ENCODE results near the gene TNS4.
A peak's percentile ranks its signal among the peaks of the same experiment; 100 is the strongest.

Gene TNS4

DNA sequence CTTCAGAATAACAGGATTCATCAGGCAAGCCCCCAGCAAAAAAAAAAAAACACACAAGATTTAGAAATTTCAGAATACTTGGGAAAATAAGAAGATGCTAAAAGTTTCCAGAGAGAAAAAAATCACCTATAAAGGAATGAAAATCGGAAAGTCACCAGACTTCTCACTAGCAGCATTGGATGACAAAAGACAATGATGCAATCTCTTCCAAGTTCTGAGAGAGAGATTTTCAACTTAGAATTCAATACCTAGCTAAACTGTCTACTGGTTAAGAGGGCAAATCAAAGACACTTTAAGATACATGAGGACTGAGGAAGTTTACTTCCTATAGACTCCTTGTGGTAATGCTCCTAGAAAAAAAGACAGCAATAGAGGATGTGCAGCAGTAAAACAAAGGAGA lies 23.9 kb upstream of the TNS4 start:
- TF ChIP-seq CEBPB (IDR thresholded peaks at IDR 0.05) (0 out of 2 replicates have a peak, but pooled peaks have one; percentile 11), EGR1 (IDR thresholded peaks at IDR 0.05) (no peak), FOXM1 (IDR thresholded peaks at IDR 0.05; ENCODE audit: borderline replicate concordance, low read depth) (no peak)

DNA sequence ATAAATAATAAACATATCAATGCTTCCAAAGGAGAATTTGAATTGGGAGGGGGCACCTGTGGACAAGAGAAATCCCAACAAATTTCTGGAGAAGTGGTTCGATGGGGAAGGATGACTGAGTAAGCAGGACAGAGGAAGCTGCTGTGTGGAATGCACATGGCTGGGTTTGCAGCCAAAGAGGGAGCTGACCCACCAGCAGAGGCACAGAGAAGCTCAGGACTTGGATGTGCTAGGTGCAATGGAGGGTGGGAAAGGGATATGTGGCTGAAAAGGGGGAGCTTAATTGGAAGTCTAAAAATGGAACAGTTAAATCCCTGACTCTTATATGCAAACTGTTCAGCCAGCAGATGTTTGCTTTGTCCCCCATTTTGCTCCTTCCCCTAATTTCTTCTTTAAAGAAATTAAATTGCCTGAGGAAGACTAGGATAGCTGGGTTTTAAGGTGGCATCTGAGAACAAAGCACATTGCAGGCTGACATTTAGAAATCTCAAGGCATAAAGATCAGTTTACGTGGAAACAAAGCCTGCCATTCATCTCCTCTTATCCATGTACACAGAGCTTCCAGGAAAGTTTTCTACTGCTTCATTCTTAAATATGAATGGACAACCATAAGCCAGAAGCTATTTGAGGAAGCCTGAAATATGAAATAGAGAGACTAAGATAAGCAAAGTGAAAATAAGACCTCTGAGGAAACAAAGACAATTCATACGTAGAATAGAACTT lies 23.0 kb upstream of the TNS4 start:
- no peak for TF ChIP-seq EGR1 (IDR thresholded peaks at IDR 0.05)
- no peak for TF ChIP-seq TCF12 (IDR thresholded peaks at IDR 0.05; ENCODE audit: low read depth)
- TF ChIP-seq YY1 (IDR thresholded peaks at IDR 0.05; ENCODE audit: low read depth) = no peak
- no peak for TF ChIP-seq CREB1 (IDR thresholded peaks at IDR 0.05; ENCODE audit: low read depth)
- TF ChIP-seq, protein P1, sequence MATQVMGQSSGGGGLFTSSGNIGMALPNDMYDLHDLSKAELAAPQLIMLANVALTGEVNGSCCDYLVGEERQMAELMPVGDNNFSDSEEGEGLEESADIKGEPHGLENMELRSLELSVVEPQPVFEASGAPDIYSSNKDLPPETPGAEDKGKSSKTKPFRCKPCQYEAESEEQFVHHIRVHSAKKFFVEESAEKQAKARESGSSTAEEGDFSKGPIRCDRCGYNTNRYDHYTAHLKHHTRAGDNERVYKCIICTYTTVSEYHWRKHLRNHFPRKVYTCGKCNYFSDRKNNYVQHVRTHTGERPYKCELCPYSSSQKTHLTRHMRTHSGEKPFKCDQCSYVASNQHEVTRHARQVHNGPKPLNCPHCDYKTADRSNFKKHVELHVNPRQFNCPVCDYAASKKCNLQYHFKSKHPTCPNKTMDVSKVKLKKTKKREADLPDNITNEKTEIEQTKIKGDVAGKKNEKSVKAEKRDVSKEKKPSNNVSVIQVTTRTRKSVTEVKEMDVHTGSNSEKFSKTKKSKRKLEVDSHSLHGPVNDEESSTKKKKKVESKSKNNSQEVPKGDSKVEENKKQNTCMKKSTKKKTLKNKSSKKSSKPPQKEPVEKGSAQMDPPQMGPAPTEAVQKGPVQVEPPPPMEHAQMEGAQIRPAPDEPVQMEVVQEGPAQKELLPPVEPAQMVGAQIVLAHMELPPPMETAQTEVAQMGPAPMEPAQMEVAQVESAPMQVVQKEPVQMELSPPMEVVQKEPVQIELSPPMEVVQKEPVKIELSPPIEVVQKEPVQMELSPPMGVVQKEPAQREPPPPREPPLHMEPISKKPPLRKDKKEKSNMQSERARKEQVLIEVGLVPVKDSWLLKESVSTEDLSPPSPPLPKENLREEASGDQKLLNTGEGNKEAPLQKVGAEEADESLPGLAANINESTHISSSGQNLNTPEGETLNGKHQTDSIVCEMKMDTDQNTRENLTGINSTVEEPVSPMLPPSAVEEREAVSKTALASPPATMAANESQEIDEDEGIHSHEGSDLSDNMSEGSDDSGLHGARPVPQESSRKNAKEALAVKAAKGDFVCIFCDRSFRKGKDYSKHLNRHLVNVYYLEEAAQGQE (IDR thresholded peaks at IDR 0.05; ENCODE audit: low read depth) = no peak
- no peak for TF ChIP-seq RAD21 (IDR thresholded peaks at IDR 0.05; ENCODE audit: low read depth)
- no peak for TF ChIP-seq TAF1 (IDR thresholded peaks at IDR 0.05; ENCODE audit: low read depth)
- TF ChIP-seq, protein P2, sequence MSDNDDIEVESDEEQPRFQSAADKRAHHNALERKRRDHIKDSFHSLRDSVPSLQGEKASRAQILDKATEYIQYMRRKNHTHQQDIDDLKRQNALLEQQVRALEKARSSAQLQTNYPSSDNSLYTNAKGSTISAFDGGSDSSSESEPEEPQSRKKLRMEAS (IDR thresholded peaks at IDR 0.05) = no peak
- TF ChIP-seq TEAD4 (IDR thresholded peaks at IDR 0.05) = no peak
- TF ChIP-seq FOXM1 (IDR thresholded peaks at IDR 0.05; ENCODE audit: borderline replicate concordance, low read depth) = no peak
- no peak for TF ChIP-seq EP300 (IDR thresholded peaks at IDR 0.05; ENCODE audit: borderline replicate concordance)
- TF ChIP-seq CEBPB (IDR thresholded peaks at IDR 0.05) = no peak
- TF ChIP-seq ZBTB7A (IDR thresholded peaks at IDR 0.05; ENCODE audit: low read depth) = no peak
- TF ChIP-seq, protein P3, sequence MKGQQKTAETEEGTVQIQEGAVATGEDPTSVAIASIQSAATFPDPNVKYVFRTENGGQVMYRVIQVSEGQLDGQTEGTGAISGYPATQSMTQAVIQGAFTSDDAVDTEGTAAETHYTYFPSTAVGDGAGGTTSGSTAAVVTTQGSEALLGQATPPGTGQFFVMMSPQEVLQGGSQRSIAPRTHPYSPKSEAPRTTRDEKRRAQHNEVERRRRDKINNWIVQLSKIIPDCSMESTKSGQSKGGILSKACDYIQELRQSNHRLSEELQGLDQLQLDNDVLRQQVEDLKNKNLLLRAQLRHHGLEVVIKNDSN (IDR thresholded peaks at IDR 0.05) = no peak
- TF ChIP-seq NFIC (IDR thresholded peaks at IDR 0.05) = no peak

DNA sequence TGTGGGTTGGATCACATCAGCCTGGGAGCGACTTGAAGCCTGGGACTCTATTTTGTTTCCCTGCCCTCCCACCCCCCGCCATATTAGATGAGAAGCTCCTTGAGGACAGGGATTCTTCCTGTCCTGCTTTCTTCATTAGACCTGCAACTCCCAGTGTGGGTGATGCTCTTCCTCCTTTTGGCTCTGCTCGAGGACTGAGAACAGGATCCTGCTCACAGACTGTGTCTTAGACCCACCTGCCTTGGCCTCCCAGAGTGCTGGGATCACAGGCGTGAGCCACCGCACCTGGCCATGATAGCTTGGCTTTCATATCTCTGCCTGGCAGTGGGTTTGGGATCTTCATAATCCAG lies 21.5 kb upstream of the TNS4 start:
- TF ChIP-seq TEAD4 (IDR thresholded peaks at IDR 0.05) = no peak
- TF ChIP-seq TAF1 (IDR thresholded peaks at IDR 0.05; ENCODE audit: low read depth) = no peak
- TF ChIP-seq FOXM1 (IDR thresholded peaks at IDR 0.05; ENCODE audit: borderline replicate concordance, low read depth) = no peak

DNA sequence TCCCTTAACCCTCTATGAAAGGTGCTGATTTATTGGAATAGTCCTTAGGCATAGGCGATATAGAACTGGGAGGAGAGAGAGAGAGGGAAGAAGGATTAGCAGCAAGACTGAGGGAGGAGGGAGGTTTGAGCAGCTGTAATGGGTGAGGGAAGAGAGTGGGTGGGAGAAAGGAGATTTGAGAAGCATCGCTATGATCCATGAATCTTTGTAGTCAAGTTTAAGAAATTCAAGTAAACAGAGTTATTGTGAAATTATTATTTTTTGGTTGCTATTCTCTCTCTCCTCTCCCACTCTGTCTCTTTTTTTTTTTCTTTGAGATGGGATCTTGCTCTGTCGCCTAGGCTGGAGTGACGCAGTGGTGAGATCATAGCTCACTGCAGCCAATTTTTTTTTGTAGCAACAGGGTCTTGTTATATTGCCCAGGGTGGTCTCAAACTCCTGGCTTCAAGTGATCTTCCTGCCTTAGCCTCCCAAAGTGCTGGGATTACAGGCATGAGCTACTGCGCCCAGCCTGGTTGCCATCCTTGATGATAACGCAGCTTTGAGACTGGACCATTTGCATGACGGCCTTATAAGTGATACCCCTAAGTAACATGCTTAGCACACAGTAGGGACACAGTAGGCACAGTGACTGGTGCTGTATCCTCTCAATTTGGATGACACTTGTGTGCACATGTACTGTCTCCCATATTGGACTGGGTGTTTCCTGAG lies 21.0 kb upstream of the TNS4 start:
- no peak for TF ChIP-seq NFIC (IDR thresholded peaks at IDR 0.05)
- no peak for TF ChIP-seq YY1 (IDR thresholded peaks at IDR 0.05; ENCODE audit: low read depth)
- no peak for TF ChIP-seq EGR1 (IDR thresholded peaks at IDR 0.05)
- TF ChIP-seq RAD21 (IDR thresholded peaks at IDR 0.05; ENCODE audit: low read depth) = no peak
- no peak for TF ChIP-seq FOXM1 (IDR thresholded peaks at IDR 0.05; ENCODE audit: borderline replicate concordance, low read depth)
- TF ChIP-seq ZBTB7A (IDR thresholded peaks at IDR 0.05; ENCODE audit: low read depth) = no peak
- TF ChIP-seq, protein P2 (IDR thresholded peaks at IDR 0.05) = no peak
- no peak for TF ChIP-seq EP300 (IDR thresholded peaks at IDR 0.05; ENCODE audit: borderline replicate concordance)
- no peak for TF ChIP-seq TEAD4 (IDR thresholded peaks at IDR 0.05)
- TF ChIP-seq, protein P3 (IDR thresholded peaks at IDR 0.05) = no peak

DNA sequence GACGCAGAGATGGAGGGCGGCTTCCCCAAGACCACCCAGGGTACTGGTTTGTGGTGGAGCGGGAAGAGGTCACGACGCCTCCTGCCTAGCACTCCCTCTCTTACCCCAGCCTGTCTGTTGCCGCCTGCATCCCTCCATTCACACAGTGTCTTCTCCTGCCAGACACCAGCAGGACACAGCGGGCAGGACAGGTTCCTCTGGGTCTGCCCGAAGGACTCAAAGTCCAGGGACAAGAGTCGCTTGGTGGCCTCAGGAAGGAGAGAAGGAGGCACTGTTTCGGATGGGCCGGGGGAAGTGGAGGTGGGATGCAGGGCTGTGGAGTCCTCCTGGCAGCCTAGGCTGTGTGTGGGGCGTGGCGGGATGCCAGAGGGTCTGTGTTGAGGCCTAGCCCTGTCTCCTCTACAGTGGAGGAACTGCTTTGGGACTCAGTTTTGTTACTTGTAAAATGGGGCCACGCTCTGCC lies 19.6 kb upstream of the TNS4 start:
- TF ChIP-seq NFIC (IDR thresholded peaks at IDR 0.05) (no peak), YY1 (IDR thresholded peaks at IDR 0.05; ENCODE audit: low read depth) (no peak), RAD21 (IDR thresholded peaks at IDR 0.05; ENCODE audit: low read depth) (no peak), EGR1 (IDR thresholded peaks at IDR 0.05) (no peak), ZBTB7A (IDR thresholded peaks at IDR 0.05; ENCODE audit: low read depth) (no peak), FOXM1 (IDR thresholded peaks at IDR 0.05; ENCODE audit: borderline replicate concordance, low read depth) (no peak), EP300 (IDR thresholded peaks at IDR 0.05; ENCODE audit: borderline replicate concordance) (no peak), TCF12 (IDR thresholded peaks at IDR 0.05; ENCODE audit: low read depth) (no peak)
- TF ChIP-seq, protein P3 (IDR thresholded peaks at IDR 0.05) = no peak
- TF ChIP-seq, protein P1 (IDR thresholded peaks at IDR 0.05; ENCODE audit: low read depth) = no peak
- TF ChIP-seq, protein P2 (IDR thresholded peaks at IDR 0.05) = no peak
